ENCODE data around the gene PPP1R1C.

PPP1R1C gene

GRCh38 chr2:182062329-182062972, 76.8 kb downstream of the PPP1R1C start:
- DNase-seq (ENCODE audit: low read depth in 3 of 3, low spot score in 1 of 3) = no peak

- DNase-seq (ENCODE audit: low read depth in 3 of 3, low spot score in 1 of 3) = no peak
Observed at GRCh38 chr2:182064019-182064778, 78.5 kb downstream of the PPP1R1C start.

- DNase-seq (ENCODE audit: low read depth in 3 of 3, low spot score in 1 of 3) = no peak
Observed at GRCh38 chr2:182066400-182067087, 80.9 kb downstream of the PPP1R1C start.

GRCh38 chr2:182067393-182067792, 81.7 kb downstream of the PPP1R1C start:
- DNase-seq (ENCODE audit: low read depth in 3 of 3, low spot score in 1 of 3) = no peak

GRCh38 chr2:182068811-182069210, 83.2 kb downstream of the PPP1R1C start:
- DNase-seq (ENCODE audit: low read depth in 3 of 3, low spot score in 1 of 3) = no peak

GRCh38 chr2:182069416-182069815, 83.8 kb downstream of the PPP1R1C start:
- no peak for DNase-seq (ENCODE audit: low read depth in 3 of 3, low spot score in 1 of 3)

- no peak for DNase-seq (ENCODE audit: low read depth in 3 of 3, low spot score in 1 of 3)
Observed at GRCh38 chr2:182069908-182070307, 84.3 kb downstream of the PPP1R1C start.

- DNase-seq (ENCODE audit: low read depth in 3 of 3, low spot score in 1 of 3) = no peak
Observed at GRCh38 chr2:182070736-182071135, 85.1 kb downstream of the PPP1R1C start.

- DNase-seq (ENCODE audit: low read depth in 3 of 3, low spot score in 1 of 3) = no peak
Observed at GRCh38 chr2:182072861-182073260, 87.2 kb downstream of the PPP1R1C start.

GRCh38 chr2:182073613-182074012, 88.0 kb downstream of the PPP1R1C start:
- DNase-seq (ENCODE audit: low read depth in 3 of 3, low spot score in 1 of 3) = no peak

GRCh38 chr2:182077023-182077422, 91.4 kb downstream of the PPP1R1C start:
- no peak for DNase-seq (ENCODE audit: low read depth in 3 of 3, low spot score in 1 of 3)

- DNase-seq (ENCODE audit: low read depth in 3 of 3, low spot score in 1 of 3) = no peak
Observed at GRCh38 chr2:182077448-182078142, 91.9 kb downstream of the PPP1R1C start.

- DNase-seq (ENCODE audit: low read depth in 3 of 3, low spot score in 1 of 3) = no peak
Observed at GRCh38 chr2:182078988-182079602, 93.4 kb downstream of the PPP1R1C start.

GRCh38 chr2:182080493-182080892, 94.8 kb downstream of the PPP1R1C start:
- DNase-seq (ENCODE audit: low read depth in 3 of 3, low spot score in 1 of 3) = no peak

- no peak for DNase-seq (ENCODE audit: low read depth in 3 of 3, low spot score in 1 of 3)
Observed at GRCh38 chr2:182081602-182082260, 96.1 kb downstream of the PPP1R1C start.

GRCh38 chr2:182088681-182089320, 103.1 kb downstream of the PPP1R1C start:
- no peak for DNase-seq (ENCODE audit: low read depth in 3 of 3, low spot score in 1 of 3)

GRCh38 chr2:182090486-182090885, 104.8 kb downstream of the PPP1R1C start:
- no peak for DNase-seq (ENCODE audit: low read depth in 3 of 3, low spot score in 1 of 3)

- DNase-seq (ENCODE audit: low read depth in 3 of 3, low spot score in 1 of 3) = no peak
Observed at GRCh38 chr2:182097571-182098164, 112.0 kb downstream of the PPP1R1C start.

GRCh38 chr2:182098648-182099047, 113.0 kb downstream of the PPP1R1C start:
- no peak for DNase-seq (ENCODE audit: low read depth in 3 of 3, low spot score in 1 of 3)

GRCh38 chr2:182101263-182101662, 115.6 kb downstream of the PPP1R1C start:
- no peak for DNase-seq (ENCODE audit: low read depth in 3 of 3, low spot score in 1 of 3)

All from stimulated activated CD4-positive, alpha-beta T cell treated with anti-CD3 and anti-CD28 coated beads, TNF-alpha, amount 100 ng/mL, for 1 hour (primary cell).